Thymus (tissue), 11 donors: ENCODE data around the gene SCAMP2. TPM values are rescaled to one million over a fixed set of nuclear protein-coding genes. Genes with fewer than 3 reads are reported as not detected.

Experiments
- DNase-seq, 9 donors: peaks; one replicate each; pipeline ENCODE4 v3.0.0-alpha.2; 2013; ENCODE audit warnings: low spot score in 9 of 9, low read depth in 6 of 9, missing footprints in 1 of 9
- H3K27ac ChIP-seq, 2 donors: one replicate each; pipeline ENCODE4 v1.5.1; 2013; ENCODE audit warnings: control low read depth in 1 of 2, low read depth in 1 of 2, low read length in 1 of 2, mild to moderate bottlenecking in 1 of 2, moderate library complexity in 1 of 2
- H3K27me3 ChIP-seq, 2 donors: one replicate each; pipeline ENCODE4 v1.5.1; 2013; ENCODE audit warnings: low read length in 1 of 2; ENCODE audit not compliant: control insufficient read depth in 2 of 2, insufficient read depth in 1 of 2
- H3K36me3 ChIP-seq, 2 donors: one replicate each; pipeline ENCODE4 v1.5.1; 2013; ENCODE audit warnings: low read length in 1 of 2, mild to moderate bottlenecking in 1 of 2, moderate library complexity in 1 of 2; ENCODE audit not compliant: control insufficient read depth in 2 of 2, insufficient read depth in 2 of 2
- H3K4me1 ChIP-seq, 2 donors: one replicate each; pipeline ENCODE4 v1.5.1; 2013; ENCODE audit warnings: low read length in 2 of 2; ENCODE audit not compliant: control insufficient read depth in 2 of 2, insufficient read depth in 2 of 2
- H3K4me3 ChIP-seq, 2 donors: one replicate each; pipeline ENCODE4 v1.5.1; 2013; ENCODE audit warnings: low read length in 2 of 2, control low read depth in 1 of 2, mild to moderate bottlenecking in 1 of 2
- H3K9me3 ChIP-seq, 2 donors: one replicate each; pipeline ENCODE4 v1.5.1; 2013; ENCODE audit warnings: low read length in 1 of 2, mild to moderate bottlenecking in 1 of 2; ENCODE audit not compliant: control insufficient read depth in 2 of 2, insufficient read depth in 1 of 2
- WGBS: extraction: QIAGEN DNeasy Blood & Tissue Kit; methylation state at CpG from one replicate; pipeline ENCODE4 v1.1.7; 2013; 5-methylcytosine and 5-hydroxymethylcytosine counted together
- polyA plus RNA-seq: library from polyadenylated mRNA; stranded (reverse); fragments of 200-250 nt; gene quantifications from one replicate; pipeline ENCODE4 v1.2.3, GENCODE V29; 2013
- total RNA-seq: library from RNA; stranded (reverse); fragments of 120-200 nt; gene quantifications from one replicate; pipeline ENCODE4 v1.2.4, GENCODE V29; 2013
- donor health status: healthy.

Gene SCAMP2
- total and polyA plus RNA-seq, 2 donors = 15.7 to 35.2 TPM

- Histone ChIP-seq H3K27me3 (peaks cover 13 to 59% of the 10 kb centered on the region in 2 donors), H3K4me3 (no peak within 1 kb of the TSS), H3K9me3 (peaks cover 0 to 3% of the 10 kb centered on the region in 2 donors), H3K27ac (no peak within 1 kb of the TSS), H3K4me1 (peaks cover 0 to 6% of the 10 kb centered on the region in 2 donors), H3K36me3 (no peaks in the 10 kb centered on the region)
- peak in 6 of 9 donors; percentile 26 to 63 (median 47) for DNase-seq
- 9% methylated on average over 44 of the region's 44 CpGs for WGBS
Measured at GRCh38 chr15:74826364-74826819, 46.8 kb downstream of the SCAMP2 start, which contains the start of gene CPLX3. Gene CPLX3 (plus strand): TSS chr15:74826627. CDS start chr15:74826704, 77 bp downstream.

- Histone ChIP-seq H3K27me3 (peaks cover 13 to 62% of the 10 kb centered on the region in 2 donors), H3K36me3 (no peaks in the 10 kb centered on the region)
Measured at GRCh38 chr15:74825866-74826265, 47.3 kb downstream of the SCAMP2 start.

DNA sequence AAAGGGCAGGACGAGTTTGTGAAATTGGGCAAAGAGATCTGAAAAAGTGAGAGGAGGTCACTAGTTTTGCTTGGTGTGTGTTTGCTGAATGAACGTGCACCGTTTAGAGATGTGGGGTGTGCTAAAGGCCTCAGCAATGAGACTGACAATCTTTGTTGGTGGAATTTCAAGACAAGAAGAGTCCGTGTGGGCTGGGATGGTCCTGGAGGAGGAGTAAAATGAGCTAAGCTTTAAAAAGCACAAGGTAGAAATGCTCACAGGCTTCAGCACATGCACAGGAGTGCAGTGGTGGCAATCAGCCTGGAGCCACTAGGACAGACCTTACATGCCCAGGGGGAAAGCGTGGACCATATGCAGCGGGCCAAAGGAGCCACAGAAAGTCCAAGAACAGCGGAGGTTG is 48.2 kb downstream of the SCAMP2 start:
- no peak for DNase-seq
- Histone ChIP-seq H3K9me3 (peaks cover 0 to 3% of the 10 kb centered on the region in 2 donors), H3K27me3 (peaks cover 13 to 65% of the 10 kb centered on the region in 2 donors), H3K27ac (no peak overlapping the region), H3K4me1 (peaks cover 0 to 6% of the 10 kb centered on the region in 2 donors), H3K4me3 (no peak overlapping the region), H3K36me3 (no peaks in the 10 kb centered on the region)
- 93% methylated on average over 7 of the region's 7 CpGs for WGBS

More at GRCh38 chr15:74825866-74826265, 47.3 kb downstream of the SCAMP2 start:
- Histone ChIP-seq H3K27ac (no peak overlapping the region), H3K9me3 (peaks cover 0 to 3% of the 10 kb centered on the region in 2 donors), H3K4me3 (no peak overlapping the region), H3K4me1 (peaks cover 0 to 6% of the 10 kb centered on the region in 2 donors)
- no peak for DNase-seq
- WGBS = 72% methylated on average over 10 of the region's 10 CpGs

DNA sequence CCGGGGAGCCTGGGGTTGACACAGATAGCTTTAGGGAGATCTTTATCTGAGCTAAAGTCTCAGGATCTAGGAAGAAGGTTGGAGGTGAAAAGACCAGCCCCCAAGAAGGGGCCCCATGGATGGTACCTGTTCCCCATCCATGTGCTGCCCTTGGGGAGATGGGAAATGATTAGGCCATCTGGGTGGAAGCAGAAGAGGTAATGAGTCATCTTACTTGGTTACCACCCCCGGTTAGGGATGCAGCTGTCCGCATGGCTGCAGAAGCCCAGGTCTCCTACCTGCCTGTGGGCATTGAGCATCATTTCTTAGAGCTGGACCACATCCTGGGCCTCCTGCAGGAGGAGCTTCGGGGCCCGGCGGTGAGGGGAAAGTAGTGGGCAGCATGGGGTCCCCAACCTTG is 49.8 kb downstream of the SCAMP2 start:
- no peak for DNase-seq
- H3K4me3 ChIP-seq = no peak overlapping the region
- 90% methylated on average over 6 of the region's 6 CpGs for WGBS
- H3K27me3 ChIP-seq = peaks cover 13 to 64% of the 10 kb centered on the region in 2 donors
- H3K9me3 ChIP-seq = peaks cover 0 to 3% of the 10 kb centered on the region in 2 donors
- H3K36me3 ChIP-seq = no peaks in the 10 kb centered on the region
- peaks cover 0 to 6% of the 10 kb centered on the region in 2 donors for H3K4me1 ChIP-seq
- no peak overlapping the region for H3K27ac ChIP-seq

DNA sequence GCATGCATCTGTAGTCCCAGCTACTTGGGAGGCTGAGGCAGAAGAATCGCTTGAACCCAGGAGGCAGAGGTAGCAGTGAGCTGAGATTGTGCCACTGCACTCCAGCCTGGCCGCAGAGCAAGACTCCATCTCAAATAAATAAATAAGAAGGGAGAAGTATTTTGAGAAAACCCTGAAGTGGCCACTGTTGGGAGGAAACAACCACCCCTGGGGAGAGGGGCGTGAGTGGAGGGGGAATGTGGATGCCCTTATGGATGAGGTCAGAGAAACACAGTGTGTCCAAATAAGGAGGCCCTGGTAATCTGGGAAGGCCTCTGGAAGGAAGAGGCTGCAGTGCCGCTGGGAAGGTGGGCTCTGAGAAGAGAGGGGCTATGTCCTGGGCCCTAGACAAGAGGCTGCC is 50.9 kb downstream of the SCAMP2 start:
- Histone ChIP-seq H3K4me1 (peaks cover 0 to 6% of the 10 kb centered on the region in 2 donors), H3K27me3 (peaks cover 13 to 60% of the 10 kb centered on the region in 2 donors), H3K9me3 (peaks cover 0 to 3% of the 10 kb centered on the region in 2 donors), H3K36me3 (no peaks in the 10 kb centered on the region), H3K4me3 (no peak overlapping the region), H3K27ac (no peak overlapping the region)
- 98% methylated on average over 4 of the region's 4 CpGs for WGBS
- DNase-seq = no peak

- H3K9me3 ChIP-seq = peaks cover 0 to 3% of the 10 kb centered on the region in 2 donors
- no peak overlapping the region for H3K4me3 ChIP-seq
- H3K36me3 ChIP-seq = no peaks in the 10 kb centered on the region
- WGBS = 83% methylated on average over 7 of the region's 7 CpGs
- H3K4me1 ChIP-seq = peaks cover 0 to 6% of the 10 kb centered on the region in 2 donors
- no peak for DNase-seq
- no peak overlapping the region for H3K27ac ChIP-seq
- peaks cover 9 to 56% of the 10 kb centered on the region in 2 donors for H3K27me3 ChIP-seq
Measured at GRCh38 chr15:74821790-74822158, 51.4 kb downstream of the SCAMP2 start.

- Histone ChIP-seq H3K27ac (no peak overlapping the region), H3K36me3 (no peaks in the 10 kb centered on the region), H3K4me3 (no peak overlapping the region), H3K4me1 (peaks cover 0 to 2% of the 10 kb centered on the region in 2 donors), H3K27me3 (peaks cover 5 to 51% of the 10 kb centered on the region in 2 donors), H3K9me3 (no peaks in the 10 kb centered on the region)
- 88% methylated on average over 11 of the region's 11 CpGs for WGBS
- no peak for DNase-seq
Measured at GRCh38 chr15:74821091-74821789, 51.9 kb downstream of the SCAMP2 start.

DNA sequence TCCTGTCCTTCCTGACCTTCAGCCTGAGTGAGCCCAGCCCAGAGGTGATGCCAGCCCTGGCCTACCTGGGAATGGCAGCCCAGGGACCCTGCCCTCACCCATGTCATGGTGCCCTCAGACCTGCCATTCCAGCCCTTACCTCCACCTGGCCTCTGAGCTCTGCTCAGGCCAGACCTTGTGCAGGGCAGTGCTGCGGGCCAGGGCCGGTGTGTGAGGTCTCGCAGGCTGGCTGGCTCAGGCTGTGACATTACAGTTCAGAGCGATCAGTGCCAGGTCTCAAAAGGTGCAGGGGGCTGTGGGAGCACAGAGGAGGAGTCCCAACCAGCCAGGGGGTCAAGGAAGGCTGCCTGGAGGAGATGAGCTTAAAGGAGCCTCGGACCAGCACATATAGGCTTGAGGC is 53.1 kb downstream of the SCAMP2 start:
- 95% methylated on average over 5 of the region's 5 CpGs for WGBS

GRCh38 chr15:74817370-74817737 is 55.8 kb downstream of the SCAMP2 start:
- Histone ChIP-seq H3K36me3 (no peaks in the 10 kb centered on the region), H3K27me3 (peaks cover 0 to 23% of the 10 kb centered on the region in 2 donors), H3K4me1 (no peaks in the 10 kb centered on the region), H3K9me3 (no peaks in the 10 kb centered on the region), H3K27ac (no peak overlapping the region), H3K4me3 (no peak overlapping the region)
- 69% methylated on average over 9 of the region's 9 CpGs for WGBS
- DNase-seq = no peak

More for the DNA sequence above, 53.1 kb downstream of the SCAMP2 start:
- no peaks in the 10 kb centered on the region for H3K36me3 ChIP-seq
- no peak overlapping the region for H3K27ac ChIP-seq
- H3K27me3 ChIP-seq = peaks cover 4 to 40% of the 10 kb centered on the region in 2 donors
- no peaks in the 10 kb centered on the region for H3K9me3 ChIP-seq
- no peak overlapping the region for H3K4me3 ChIP-seq
- DNase-seq = no peak
- no peaks in the 10 kb centered on the region for H3K4me1 ChIP-seq
